Liver (tissue), 3 donors: ENCODE measurements around the gene CROCC2.

Experiments used
- ATF3 ChIP-seq: IDR thresholded peaks from 2 replicates; pipeline ENCODE4 v1.6.1; 2016; ENCODE audit warnings: antibody characterized with exemption
- CTCF ChIP-seq: fragments of 150-350 bp; IDR thresholded peaks from 2 replicates; pipeline ENCODE4 v1.5.1; 2017; ENCODE audit warnings: improper control_type of control experiment, low read depth, low read length; ENCODE audit not compliant: missing input control
- FOXA1 ChIP-seq: IDR thresholded peaks from 2 replicates; pipeline ENCODE4 v1.6.1; 2016; ENCODE audit warnings: antibody characterized with exemption
- FOXA2 ChIP-seq: IDR thresholded peaks from 2 replicates; pipeline ENCODE4 v1.6.1; 2016; ENCODE audit warnings: antibody characterized with exemption
- GABPA ChIP-seq, 2 donors: IDR thresholded peaks in 1 of 2; conservative IDR thresholded peaks in 1 of 2; 2 replicates each; pipeline ENCODE4 v1.6.1; 2016; ENCODE audit warnings: antibody characterized with exemption in 2 of 2, mild to moderate bottlenecking in 1 of 2, moderate library complexity in 1 of 2
- HNF4A ChIP-seq, 2 donors: conservative IDR thresholded peaks; 2 replicates each; pipeline ENCODE4 v1.6.1; 2016; ENCODE audit warnings: antibody characterized with exemption in 2 of 2, mild to moderate bottlenecking in 2 of 2
- JUND ChIP-seq, 2 donors: IDR thresholded peaks; 2 replicates each; pipeline ENCODE4 v1.6.1; 2016; ENCODE audit warnings: antibody characterized with exemption in 2 of 2
- MAX ChIP-seq: IDR thresholded peaks from 2 replicates; pipeline ENCODE4 v1.6.1; 2016; ENCODE audit warnings: antibody characterized with exemption
- REST ChIP-seq: IDR thresholded peaks from 2 replicates; pipeline ENCODE4 v1.6.1; 2016; ENCODE audit warnings: antibody characterized with exemption, mild to moderate bottlenecking
- RXRA ChIP-seq, 2 donors: IDR thresholded peaks; 2 replicates each; pipeline ENCODE4 v1.6.1; 2017 to 2018; ENCODE audit warnings: antibody characterized with exemption in 2 of 2, mild to moderate bottlenecking in 1 of 2
- SP1 ChIP-seq: IDR thresholded peaks from 2 replicates; pipeline ENCODE4 v1.6.1; 2018; ENCODE audit warnings: antibody characterized with exemption, mild to moderate bottlenecking
- TAF1 ChIP-seq: conservative IDR thresholded peaks from 2 replicates; pipeline ENCODE4 v1.6.1; 2016; ENCODE audit warnings: antibody characterized with exemption, mild to moderate bottlenecking
- YY1 ChIP-seq: IDR thresholded peaks from 2 replicates; pipeline ENCODE4 v1.6.1; 2016; ENCODE audit warnings: antibody characterized with exemption, mild to moderate bottlenecking
- ZBTB33 ChIP-seq: IDR thresholded peaks from 2 replicates; pipeline ENCODE4 v1.6.1; 2016; ENCODE audit warnings: antibody characterized with exemption
- donor health status: healthy.
- donor health status: healthy.

- TF ChIP-seq CTCF (no peak), GABPA (IDR thresholded peaks at IDR 0.05 in 1 of 2, conservative IDR thresholded peaks at IDR 0.05 in 1 of 2) (no peak), JUND (IDR thresholded peaks at IDR 0.05) (no peak), REST (no peak), TAF1 (no peak), ATF3 (no peak), FOXA1 (no peak), MAX (no peak), YY1 (no peak), FOXA2 (no peak), HNF4A (conservative IDR thresholded peaks at IDR 0.05) (no peak), RXRA (IDR thresholded peaks at IDR 0.05) (no peak), ZBTB33 (no peak), SP1 (no peak)
Measured at GRCh38 chr2:240952496-240953246, 46.5 kb downstream of the CROCC2 start.
